ENCODE results near the gene CCDC88B. TPM values are rescaled to one million over a fixed set of nuclear protein-coding genes. Genes with fewer than 3 reads are reported as not detected.

The CCDC88B gene
- total RNA-seq, 2 donors from 2014 or later: 14.2 to 15.2 TPM

GRCh38 chr11:64382586-64382985 lies 42.6 kb downstream of the CCDC88B start:
- Mint-ChIP-seq H3K27ac (no peak overlapping the region), H3K36me3 (ENCODE audit: low read depth) (no peaks in the 10 kb centered on the region)
- TF ChIP-seq CTCF (conservative IDR thresholded peaks at IDR 0.05): no peak

GRCh38 chr11:64383580-64383979 lies 43.6 kb downstream of the CCDC88B start:
- no peaks in the 10 kb centered on the region for H3K9me3 ChIP-seq (ENCODE audit: control insufficient read depth, low read length)
- no peak overlapping the region for H3K9ac ChIP-seq (ENCODE audit: extremely low read depth, low read length, poor library complexity, severe bottlenecking)
- no peak for DNase-seq
- no peaks in the 10 kb centered on the region for H3K9me3 Mint-ChIP-seq
- no peaks in the 10 kb centered on the region for H3K27me3 Mint-ChIP-seq (ENCODE audit: insufficient read depth)
- WGBS, 2 experiments (ENCODE audit: insufficient coverage in 1 of 2, insufficient read length in 1 of 2): 48% methylated on average over 2 of the region's 2 CpGs; no CpG with 5 or more reads in 1 of the 2 experiments
- peaks cover 7% of the 10 kb centered on the region for H3K4me1 Mint-ChIP-seq
- H3K27ac ChIP-seq (ENCODE audit: low read depth, low read length): no peak overlapping the region
- H3K4me1 ChIP-seq (ENCODE audit: control insufficient read depth, insufficient read depth, low read length): no peaks in the 10 kb centered on the region
- no peak overlapping the region for H3K4me3 ChIP-seq (ENCODE audit: low read length)
- TF ChIP-seq CTCF (conservative IDR thresholded peaks at IDR 0.05): no peak
- H3K36me3 ChIP-seq (ENCODE audit: control insufficient read depth, insufficient read depth, low read length): no peaks in the 10 kb centered on the region
- H3K36me3 Mint-ChIP-seq (ENCODE audit: low read depth): no peaks in the 10 kb centered on the region
- no peak overlapping the region for H3K27ac Mint-ChIP-seq
- no peaks in the 10 kb centered on the region for H3K27me3 ChIP-seq (ENCODE audit: control insufficient read depth, insufficient read depth, low read length, poor library complexity, severe bottlenecking)
- no peak overlapping the region for H3K4me3 Mint-ChIP-seq

More at GRCh38 chr11:64382586-64382985, 42.6 kb downstream of the CCDC88B start:
- Mint-ChIP-seq H3K27me3 (ENCODE audit: insufficient read depth) (no peaks in the 10 kb centered on the region), H3K4me1 (peaks cover 7% of the 10 kb centered on the region), H3K4me3 (no peak overlapping the region), H3K9me3 (no peaks in the 10 kb centered on the region)
- no peak overlapping the region for H3K9ac ChIP-seq (ENCODE audit: extremely low read depth, low read length, poor library complexity, severe bottlenecking)
- no peak for DNase-seq
- no peaks in the 10 kb centered on the region for H3K27me3 ChIP-seq (ENCODE audit: control insufficient read depth, insufficient read depth, low read length, poor library complexity, severe bottlenecking)
- no peaks in the 10 kb centered on the region for H3K36me3 ChIP-seq (ENCODE audit: control insufficient read depth, insufficient read depth, low read length)
- no peaks in the 10 kb centered on the region for H3K9me3 ChIP-seq (ENCODE audit: control insufficient read depth, low read length)
- WGBS, 2 experiments (ENCODE audit: insufficient coverage in 1 of 2, insufficient read length in 1 of 2): 67 to 79% methylated on average over 7 to 8 of the region's 8 CpGs
- H3K27ac ChIP-seq (ENCODE audit: low read depth, low read length): no peak overlapping the region
- H3K4me3 ChIP-seq (ENCODE audit: low read length): no peak overlapping the region
- no peaks in the 10 kb centered on the region for H3K4me1 ChIP-seq (ENCODE audit: control insufficient read depth, insufficient read depth, low read length)

GRCh38 chr11:64384028-64384737 lies 44.2 kb downstream of the CCDC88B start:
- Histone ChIP-seq H3K27ac (ENCODE audit: low read depth, low read length) (no peak overlapping the region), H3K9me3 (ENCODE audit: control insufficient read depth, low read length) (no peaks in the 10 kb centered on the region), H3K27me3 (ENCODE audit: control insufficient read depth, insufficient read depth, low read length, poor library complexity, severe bottlenecking) (no peaks in the 10 kb centered on the region), H3K4me3 (ENCODE audit: low read length) (no peak overlapping the region), H3K4me1 (ENCODE audit: control insufficient read depth, insufficient read depth, low read length) (no peaks in the 10 kb centered on the region), H3K36me3 (ENCODE audit: control insufficient read depth, insufficient read depth, low read length) (no peaks in the 10 kb centered on the region), H3K9ac (ENCODE audit: extremely low read depth, low read length, poor library complexity, severe bottlenecking) (no peak overlapping the region)
- Mint-ChIP-seq H3K27ac (no peak overlapping the region), H3K36me3 (ENCODE audit: low read depth) (no peaks in the 10 kb centered on the region), H3K27me3 (ENCODE audit: insufficient read depth) (no peaks in the 10 kb centered on the region), H3K4me1 (peaks cover 7% of the 10 kb centered on the region), H3K4me3 (no peak overlapping the region), H3K9me3 (no peaks in the 10 kb centered on the region)
- 78 to 80% methylated on average over 9 to 17 of the region's 17 CpGs for WGBS, 2 experiments (ENCODE audit: insufficient coverage in 1 of 2, insufficient read length in 1 of 2)
- no peak for DNase-seq
- no peak for TF ChIP-seq CTCF (conservative IDR thresholded peaks at IDR 0.05)

Measured in endodermal cell (in vitro differentiated cells).